OCI-LY1 (cell line): ENCODE results near the gene KDM7A.

ENCODE experiments used
- H2AFZ ChIP-seq: fragments of 200-600 bp; sonication (generic), shearing (Covaris generic); 2 replicates; pipeline ENCODE4 v1.6.0; 2014; ENCODE audit warnings: antibody characterized with exemption, mild to moderate bottlenecking, low read length
- H3F3A ChIP-seq: fragments of 200-600 bp; sonication (generic), shearing (Covaris generic); 2 replicates; pipeline ENCODE4 v1.6.0; 2014; ENCODE audit warnings: mild to moderate bottlenecking, antibody characterized with exemption, low read length, moderate library complexity; ENCODE audit not compliant: insufficient read depth
- H3K27ac ChIP-seq: fragments of 200-600 bp; sonication (generic); 2 replicates; pipeline ENCODE4 v1.5.1; 2014; ENCODE audit warnings: low read length, mixed run types, mild to moderate bottlenecking, low read depth; ENCODE audit not compliant: poor library complexity, severe bottlenecking
- H3K27me3 ChIP-seq: fragments of 200-600 bp; sonication (generic); 2 replicates; pipeline ENCODE4 v1.6.0; 2014; ENCODE audit warnings: antibody characterized with exemption, mild to moderate bottlenecking, low read length, moderate library complexity; ENCODE audit not compliant: insufficient read depth
- H3K36me3 ChIP-seq: fragments of 200-600 bp; sonication (generic); 2 replicates; pipeline ENCODE4 v1.6.1; 2014; ENCODE audit warnings: mild to moderate bottlenecking, antibody characterized with exemption, low read length, moderate library complexity, mixed read lengths; ENCODE audit not compliant: insufficient read depth
- H3K4me1 ChIP-seq: fragments of 200-600 bp; sonication (generic); 2 replicates; pipeline ENCODE4 v1.5.1; 2014; ENCODE audit warnings: mild to moderate bottlenecking, low read length, moderate library complexity; ENCODE audit not compliant: insufficient read depth, severe bottlenecking
- H3K4me2 ChIP-seq: fragments of 200-600 bp; sonication (generic), shearing (Covaris generic); 2 replicates; pipeline ENCODE4 v1.6.1; 2014; ENCODE audit warnings: low read length
- H3K4me3 ChIP-seq: fragments of 200-600 bp; sonication (generic); 2 replicates; pipeline ENCODE4 v1.5.1; 2014; ENCODE audit warnings: low read length, low read depth, mild to moderate bottlenecking, mixed read lengths; ENCODE audit not compliant: poor library complexity, severe bottlenecking
- H3K79me2 ChIP-seq: fragments of 200-600 bp; shearing (Covaris generic); 2 replicates; pipeline ENCODE4 v1.6.1; 2016; ENCODE audit warnings: mixed run types, low read length, mixed read lengths; ENCODE audit not compliant: insufficient read depth
- H3K9ac ChIP-seq: fragments of 200-600 bp; sonication (generic), shearing (Covaris generic); 2 replicates; pipeline ENCODE4 v1.6.1; 2014; ENCODE audit warnings: mild to moderate bottlenecking, low read length, mixed read lengths
- H3K9me2 ChIP-seq: fragments of 200-600 bp; sonication (generic), shearing (Covaris generic); 2 replicates; pipeline ENCODE4 v1.6.1; 2014; ENCODE audit warnings: low read depth, mild to moderate bottlenecking, low read length, mixed read lengths
- H3K9me3 ChIP-seq: fragments of 200-600 bp; shearing (Covaris generic); 2 replicates; pipeline ENCODE4 v1.6.1; 2014; ENCODE audit warnings: low read length, mixed read lengths
- H4K20me1 ChIP-seq: fragments of 200-600 bp; sonication (generic), shearing (Covaris generic); 2 replicates; pipeline ENCODE4 v1.6.0; 2016; ENCODE audit warnings: mild to moderate bottlenecking, low read length; ENCODE audit not compliant: insufficient read depth
- EZH2 ChIP-seq: fragments of 200-600 bp; sonication (generic), shearing (Covaris generic); IDR thresholded peaks from 2 replicates; pipeline ENCODE4 v1.8.0; 2017; ENCODE audit warnings: borderline replicate concordance, mixed run types, mild to moderate bottlenecking, antibody characterized with exemption, low read length, moderate library complexity, mixed read lengths
- TF ChIP-seq, protein P1 (sequence below): fragments of 200-600 bp; sonication (generic), shearing (Covaris generic); IDR thresholded peaks from 2 replicates; pipeline ENCODE4 v1.5.1; 2017; ENCODE audit warnings: mild to moderate bottlenecking, antibody characterized with exemption, low read length, moderate library complexity, mixed read lengths

KDM7A gene

DNA sequence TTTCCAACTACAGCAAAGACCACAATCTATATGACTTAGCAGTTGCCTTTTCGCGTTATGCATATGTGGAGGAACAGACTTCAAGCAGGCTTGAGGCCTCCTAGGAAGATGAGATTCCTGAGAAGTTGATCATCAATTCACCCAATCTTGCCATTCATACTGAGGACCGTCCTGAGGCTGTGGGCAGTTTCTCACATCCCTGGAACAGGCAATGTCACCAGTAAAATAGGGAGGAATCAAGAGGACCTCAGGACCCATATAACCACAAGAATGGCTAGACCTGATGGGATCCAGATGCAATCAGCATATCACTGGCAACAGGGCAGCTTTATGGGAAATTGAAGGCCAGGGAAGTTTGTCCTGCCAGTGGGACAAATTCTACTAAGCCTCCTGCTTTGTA is 17.3 kb downstream of the KDM7A start:
- Histone ChIP-seq H3K27ac (no peak overlapping the region), H3K4me2 (no peak overlapping the region), H3K36me3 (no peaks in the 10 kb centered on the region), H3K4me1 (no peaks in the 10 kb centered on the region), H3K79me2 (no peaks in the 10 kb centered on the region), H3K27me3 (no peaks in the 10 kb centered on the region), H2AFZ (no peak overlapping the region), H3K9ac (no peak overlapping the region), H3K9me2 (no peaks in the 10 kb centered on the region), H3K4me3 (no peak overlapping the region), H3F3A (no peaks in the 10 kb centered on the region), H4K20me1 (peaks cover 6% of the 10 kb centered on the region), H3K9me3 (no peaks in the 10 kb centered on the region)
- no peak for TF ChIP-seq EZH2
- TF ChIP-seq, protein P1, sequence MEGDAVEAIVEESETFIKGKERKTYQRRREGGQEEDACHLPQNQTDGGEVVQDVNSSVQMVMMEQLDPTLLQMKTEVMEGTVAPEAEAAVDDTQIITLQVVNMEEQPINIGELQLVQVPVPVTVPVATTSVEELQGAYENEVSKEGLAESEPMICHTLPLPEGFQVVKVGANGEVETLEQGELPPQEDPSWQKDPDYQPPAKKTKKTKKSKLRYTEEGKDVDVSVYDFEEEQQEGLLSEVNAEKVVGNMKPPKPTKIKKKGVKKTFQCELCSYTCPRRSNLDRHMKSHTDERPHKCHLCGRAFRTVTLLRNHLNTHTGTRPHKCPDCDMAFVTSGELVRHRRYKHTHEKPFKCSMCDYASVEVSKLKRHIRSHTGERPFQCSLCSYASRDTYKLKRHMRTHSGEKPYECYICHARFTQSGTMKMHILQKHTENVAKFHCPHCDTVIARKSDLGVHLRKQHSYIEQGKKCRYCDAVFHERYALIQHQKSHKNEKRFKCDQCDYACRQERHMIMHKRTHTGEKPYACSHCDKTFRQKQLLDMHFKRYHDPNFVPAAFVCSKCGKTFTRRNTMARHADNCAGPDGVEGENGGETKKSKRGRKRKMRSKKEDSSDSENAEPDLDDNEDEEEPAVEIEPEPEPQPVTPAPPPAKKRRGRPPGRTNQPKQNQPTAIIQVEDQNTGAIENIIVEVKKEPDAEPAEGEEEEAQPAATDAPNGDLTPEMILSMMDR, result no peak

DNA sequence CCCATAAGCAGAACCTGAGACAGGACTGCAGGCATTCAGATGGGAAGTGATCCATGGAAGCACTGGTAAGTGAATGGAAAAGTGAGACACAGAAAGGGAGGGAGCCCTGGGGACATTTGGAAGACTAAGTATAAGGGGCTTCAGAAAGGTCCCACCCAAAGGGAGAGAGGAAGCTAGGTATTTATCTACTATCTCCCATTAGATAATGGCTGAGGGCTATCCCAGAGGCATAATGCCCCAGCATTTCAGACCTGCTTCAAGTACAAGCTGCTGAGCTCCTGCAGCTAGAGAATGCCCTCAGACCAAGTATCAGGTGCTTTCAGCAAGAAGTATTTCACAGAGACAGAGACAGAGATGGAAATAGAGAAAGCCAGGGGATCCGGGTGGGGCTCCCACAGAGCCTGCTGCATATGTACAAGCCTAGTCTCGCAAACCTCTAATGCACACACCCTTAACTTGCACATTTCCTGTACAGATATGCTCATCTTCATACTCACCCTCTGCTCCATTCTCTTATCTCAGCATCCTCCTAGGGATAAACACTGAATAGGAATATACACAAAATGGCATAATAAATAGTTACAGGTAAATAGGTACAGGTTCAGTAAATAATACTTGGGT is 20.2 kb downstream of the KDM7A start:
- Histone ChIP-seq H3K4me3 (no peak overlapping the region), H3K27me3 (no peaks in the 10 kb centered on the region), H3K9me2 (no peaks in the 10 kb centered on the region), H3K36me3 (no peaks in the 10 kb centered on the region), H3K27ac (no peak overlapping the region), H2AFZ (no peak overlapping the region), H3K9me3 (no peaks in the 10 kb centered on the region), H3K79me2 (no peaks in the 10 kb centered on the region), H4K20me1 (peaks cover 6% of the 10 kb centered on the region), H3K9ac (no peak overlapping the region), H3F3A (no peaks in the 10 kb centered on the region), H3K4me1 (no peaks in the 10 kb centered on the region), H3K4me2 (no peak overlapping the region)
- TF ChIP-seq, protein P1, result no peak
- TF ChIP-seq EZH2, result no peak

DNA sequence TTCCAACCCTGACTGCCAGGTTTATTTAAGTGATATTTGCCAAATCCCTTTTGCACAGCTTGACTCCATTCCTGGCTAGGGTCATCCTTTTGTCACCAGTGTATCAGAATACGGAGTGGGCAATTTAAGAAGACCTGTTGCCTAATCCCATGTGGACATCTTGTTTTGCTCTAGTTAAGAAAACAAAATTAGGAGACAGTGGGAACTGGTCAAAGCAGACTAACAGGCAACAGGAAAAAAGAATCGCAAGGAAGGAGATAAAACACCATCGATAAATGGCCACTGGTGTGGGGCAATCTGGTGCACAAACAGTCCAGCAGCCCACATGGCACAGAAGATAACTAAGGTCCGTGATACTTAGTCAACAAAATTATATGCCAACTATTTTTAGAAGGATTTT is 21.4 kb downstream of the KDM7A start:
- H3K9ac ChIP-seq, result no peak overlapping the region
- no peak overlapping the region for H3K4me3 ChIP-seq
- H3K4me2 ChIP-seq, result no peak overlapping the region
- no peaks in the 10 kb centered on the region for H3K9me3 ChIP-seq
- no peaks in the 10 kb centered on the region for H3K9me2 ChIP-seq
- peaks cover 6% of the 10 kb centered on the region; the same call in 1 of the 2 replicates for H4K20me1 ChIP-seq
- TF ChIP-seq EZH2, result no peak
- TF ChIP-seq, protein P1, result no peak
- H3F3A ChIP-seq, result no peaks in the 10 kb centered on the region
- H3K27me3 ChIP-seq, result no peaks in the 10 kb centered on the region
- no peak overlapping the region for H3K27ac ChIP-seq
- no peak overlapping the region for H2AFZ ChIP-seq
- H3K79me2 ChIP-seq, result no peaks in the 10 kb centered on the region
- H3K36me3 ChIP-seq, result no peaks in the 10 kb centered on the region
- no peaks in the 10 kb centered on the region for H3K4me1 ChIP-seq
